ENCODE data around the gene YIPF2. TPM values are rescaled to one million over a fixed set of nuclear protein-coding genes. Genes with fewer than 3 reads are reported as not detected.

YIPF2 gene
- 10 to 100 TPM; 21.2 to 23.7 TPM for total RNA-seq

GRCh38 chr19:10928563-10929401 lies at the start of gene YIPF2, which contains the start of gene TIMM29:
Gene YIPF2 (minus strand): TSS chr19:10928639. CDS start chr19:10928410, 229 bp downstream.
Gene TIMM29 (plus strand): TSS chr19:10928811. CDS start chr19:10928823, 12 bp downstream.

GRCh38 chr19:10960314-10961072 lies 32.1 kb upstream of the YIPF2 start, which contains the start of gene SMARCA4:
Gene SMARCA4 (plus strand): TSS chr19:10961030. CDS start chr19:10984152, 23,122 bp downstream.

Other genes with a start within 250 kb of the YIPF2 start
- 10 to 100 TPM; 34.2 to 37.7 TPM for gene QTRT1, start 227.2 kb downstream of the YIPF2 start, total RNA-seq
- 100 to 1,000 TPM; 259 to 262 TPM for gene DNM2, start 210.6 kb downstream of the YIPF2 start, total RNA-seq
- gene TMED1, start 92.4 kb downstream of the YIPF2 start, total RNA-seq: 10 to 100 TPM; 11.4 to 11.8 TPM
- gene C19orf38, start 80.2 kb downstream of the YIPF2 start, total RNA-seq: 1 to 10 TPM; 3.2 to 3.3 TPM
- gene CARM1, start 57.1 kb downstream of the YIPF2 start, total RNA-seq: 10 to 100 TPM; 31.9 to 35.0 TPM
- 10 to 100 TPM; 20.8 to 23.1 TPM for gene TIMM29, start 172 bp upstream of the YIPF2 start, total RNA-seq
- 100 to 1,000 TPM; 102 to 110 TPM for gene SMARCA4, start 32.4 kb upstream of the YIPF2 start, total RNA-seq
- 100 to 1,000 TPM; 142 to 150 TPM for gene LDLR, start 160.8 kb upstream of the YIPF2 start, total RNA-seq
- gene SPC24, start 227.1 kb upstream of the YIPF2 start, total RNA-seq: 10 to 100 TPM; 64.7 to 68.0 TPM